ENCODE measurements around the gene ATG16L1.

ATG16L1 gene

GRCh38 chr2:233260661-233261060 lies 9.2 kb downstream of the ATG16L1 start:
- DNase-seq (ENCODE audit: low spot score) = no peak

GRCh38 chr2:233261819-233262555 lies 10.5 kb downstream of the ATG16L1 start:
- DNase-seq (ENCODE audit: low spot score) = peak; percentile 37

- DNase-seq (ENCODE audit: low spot score) = no peak
Measured at GRCh38 chr2:233262562-233262961, 11.1 kb downstream of the ATG16L1 start.

- no peak for DNase-seq (ENCODE audit: low spot score)
Measured at GRCh38 chr2:233263045-233263570, 11.6 kb downstream of the ATG16L1 start.

GRCh38 chr2:233264667-233265066 lies 13.2 kb downstream of the ATG16L1 start:
- no peak for DNase-seq (ENCODE audit: low spot score)

GRCh38 chr2:233265899-233266431 lies 14.5 kb downstream of the ATG16L1 start:
- no peak for DNase-seq (ENCODE audit: low spot score)

- no peak for DNase-seq (ENCODE audit: low spot score)
Measured at GRCh38 chr2:233266481-233266880, 15.0 kb downstream of the ATG16L1 start.

GRCh38 chr2:233267516-233268245 lies 16.2 kb downstream of the ATG16L1 start:
- DNase-seq (ENCODE audit: low spot score) = peak; percentile 90

- peak; percentile 26 for DNase-seq (ENCODE audit: low spot score)
Measured at GRCh38 chr2:233270366-233270765, 18.9 kb downstream of the ATG16L1 start.

- DNase-seq (ENCODE audit: low spot score) = no peak
Measured at GRCh38 chr2:233270951-233271350, 19.5 kb downstream of the ATG16L1 start.

- no peak for DNase-seq (ENCODE audit: low spot score)
Measured at GRCh38 chr2:233271693-233272092, 20.2 kb downstream of the ATG16L1 start.

GRCh38 chr2:233273120-233273519 lies 21.6 kb downstream of the ATG16L1 start:
- peak; percentile 70 for DNase-seq (ENCODE audit: low spot score)

GRCh38 chr2:233275223-233275622 lies 23.8 kb downstream of the ATG16L1 start:
- no peak for DNase-seq (ENCODE audit: low spot score)

GRCh38 chr2:233278921-233279320 lies 27.4 kb downstream of the ATG16L1 start:
- no peak for DNase-seq (ENCODE audit: low spot score)

- no peak for DNase-seq (ENCODE audit: low spot score)
Measured at GRCh38 chr2:233280114-233280693, 28.7 kb downstream of the ATG16L1 start.

GRCh38 chr2:233281553-233281952 lies 30.1 kb downstream of the ATG16L1 start:
- no peak for DNase-seq (ENCODE audit: low spot score)

- DNase-seq (ENCODE audit: low spot score) = no peak
Measured at GRCh38 chr2:233281992-233282603, 30.6 kb downstream of the ATG16L1 start.

GRCh38 chr2:233285921-233286320 lies 34.4 kb downstream of the ATG16L1 start:
- DNase-seq (ENCODE audit: low spot score) = no peak

- no peak for DNase-seq (ENCODE audit: low spot score)
Measured at GRCh38 chr2:233287871-233288270, 36.4 kb downstream of the ATG16L1 start.

- DNase-seq (ENCODE audit: low spot score) = no peak
Measured at GRCh38 chr2:233288663-233289062, 37.2 kb downstream of the ATG16L1 start.

- DNase-seq (ENCODE audit: low spot score) = no peak
Measured at GRCh38 chr2:233289648-233290047, 38.2 kb downstream of the ATG16L1 start.
